Erythroblast (primary cell): ENCODE measurements around the gene EIF4G2.
"Not testable (repeated sequence)": the region's sequence is repeated elsewhere in the genome, so short reads cannot be mapped to it uniquely, and the experiment has no call there.

Experiments used
- DNase-seq, 2 experiments: peaks; one replicate each; lab custom pipeline; 2025; lab: John Stamatoyannopoulos, UW
- GATA1 ChIP-seq: IDR thresholded peaks from 2 replicates; pipeline ENCODE4 v1.6.1; 2011; ENCODE audit warnings: low read depth, mild to moderate bottlenecking, control low read depth, low read length, moderate library complexity
- POLR2A ChIP-seq: IDR thresholded peaks from 2 replicates; pipeline ENCODE4 v1.6.1; 2011; ENCODE audit warnings: mild to moderate bottlenecking, low read length

EIF4G2 gene

GRCh38 chr11:10829139-10829538, 20.4 kb upstream of the EIF4G2 start:
- no peak for DNase-seq
- TF ChIP-seq GATA1, result no peak
- TF ChIP-seq POLR2A, result no peak

GRCh38 chr11:10828402-10828801, 19.7 kb upstream of the EIF4G2 start:
- DNase-seq, result no peak
- TF ChIP-seq GATA1, result no peak
- TF ChIP-seq POLR2A, result no peak

DNA sequence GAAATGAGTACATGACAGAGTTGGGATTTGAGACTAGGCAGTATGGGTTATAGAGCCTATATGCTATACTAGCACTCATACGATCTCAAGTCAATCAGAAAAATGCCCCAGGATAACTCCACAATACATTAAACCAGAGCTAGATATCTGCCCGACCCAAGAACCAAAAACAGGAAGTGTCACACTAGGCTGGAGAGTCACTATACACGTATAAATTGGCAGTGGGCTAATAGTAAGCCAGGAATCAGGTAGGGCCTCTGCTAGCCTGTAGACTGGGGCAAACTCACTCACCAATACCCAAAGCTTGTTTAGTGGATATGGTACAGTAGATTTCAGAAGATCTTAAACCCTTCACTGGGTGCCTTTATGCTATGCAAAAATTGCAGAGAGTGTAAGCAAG, 16.2 kb upstream of the EIF4G2 start:
- TF ChIP-seq POLR2A (no peak), GATA1 (no peak)

GRCh38 chr11:10823152-10823579, 14.4 kb upstream of the EIF4G2 start:
- TF ChIP-seq POLR2A (no peak), GATA1 (no peak)
- DNase-seq, result peak; percentile 68 to 80

More for the DNA sequence above, 16.2 kb upstream of the EIF4G2 start:
- no peak for DNase-seq

GRCh38 chr11:10822491-10822890, 13.8 kb upstream of the EIF4G2 start:
- not testable (repeated sequence) for DNase-seq

- TF ChIP-seq GATA1, result no peak
- TF ChIP-seq POLR2A, result no peak
- no peak for DNase-seq
These were observed 9.9 kb upstream of the EIF4G2 start for GRCh38 chr11:10818594-10818993.

GRCh38 chr11:10813945-10814344, 5.2 kb upstream of the EIF4G2 start:
- no peak for DNase-seq
- TF ChIP-seq GATA1, result no peak
- no peak for TF ChIP-seq POLR2A

GRCh38 chr11:10809373-10810160, 841 bp upstream of the EIF4G2 start:
- DNase-seq, result peak; percentile 60 to 73
- TF ChIP-seq GATA1 (no peak), POLR2A (no peak)

GRCh38 chr11:10808235-10808552, 532 bp downstream of the EIF4G2 start:
- TF ChIP-seq GATA1 (no peak), POLR2A (no peak)
- no peak for DNase-seq

DNA sequence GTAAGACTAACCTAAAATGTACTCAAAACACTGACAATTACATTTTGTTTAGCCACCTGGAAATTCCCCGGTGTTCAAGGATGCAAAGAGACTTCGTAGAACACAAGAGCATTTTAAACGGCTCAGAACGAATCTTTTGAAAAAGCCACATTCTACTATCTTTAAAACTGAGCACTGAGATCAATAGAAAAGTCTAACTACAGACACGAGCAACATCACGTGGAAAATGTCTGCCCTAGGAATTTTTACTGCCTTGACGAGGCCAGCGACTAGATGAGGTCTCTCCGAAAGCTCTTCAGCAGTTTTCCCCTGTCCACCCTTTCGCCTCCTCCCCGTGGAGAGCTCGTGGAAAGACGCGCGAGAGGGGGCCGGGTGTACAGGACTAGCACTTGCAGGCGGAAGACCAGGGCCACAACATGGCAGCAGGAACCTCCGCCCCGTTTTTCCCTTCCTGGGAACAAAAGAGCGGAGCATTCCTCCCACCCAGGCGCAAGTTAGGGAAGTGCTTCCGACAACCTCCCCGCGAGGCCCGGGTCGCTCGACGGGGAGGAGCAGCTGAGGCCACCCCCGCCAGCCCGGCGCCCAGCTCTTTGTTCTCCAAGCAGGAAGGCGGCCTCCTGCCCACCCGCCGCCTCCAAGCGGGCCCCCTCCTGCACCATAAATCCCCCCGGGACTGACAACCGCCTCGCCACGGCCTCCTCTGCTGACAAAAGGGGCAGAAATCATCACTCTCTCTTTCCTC, 1.1 kb downstream of the EIF4G2 start:
- peak; percentile 67 to 85 for DNase-seq
- TF ChIP-seq POLR2A (no peak), GATA1 (no peak)

- no peak for DNase-seq
- TF ChIP-seq POLR2A (no peak), GATA1 (no peak)
These were observed 2.5 kb downstream of the EIF4G2 start for GRCh38 chr11:10806206-10806605.

- no peak for DNase-seq
- TF ChIP-seq POLR2A (no peak), GATA1 (no peak)
These were observed 3.0 kb downstream of the EIF4G2 start for GRCh38 chr11:10805741-10806140.

DNA sequence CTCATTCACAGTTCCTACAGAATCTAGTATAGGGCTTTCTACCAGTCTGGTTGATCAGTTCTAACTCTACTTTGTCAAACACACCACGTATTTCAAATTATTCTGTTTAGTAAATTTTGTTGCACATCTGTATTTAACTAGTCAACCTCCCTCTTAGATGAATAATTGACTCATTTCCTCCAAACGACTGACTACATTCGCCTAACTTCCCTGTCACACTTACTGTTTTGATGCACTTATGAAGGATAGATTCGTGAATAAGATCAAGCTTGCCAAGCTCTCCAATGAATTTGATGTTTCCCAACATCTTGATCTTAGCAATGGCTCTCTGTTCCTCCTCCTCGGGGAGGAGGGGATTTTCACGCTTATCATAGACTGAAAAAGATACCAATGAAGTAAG, 5.0 kb downstream of the EIF4G2 start:
- TF ChIP-seq POLR2A (no peak), GATA1 (no peak)
- DNase-seq, result no peak

DNA sequence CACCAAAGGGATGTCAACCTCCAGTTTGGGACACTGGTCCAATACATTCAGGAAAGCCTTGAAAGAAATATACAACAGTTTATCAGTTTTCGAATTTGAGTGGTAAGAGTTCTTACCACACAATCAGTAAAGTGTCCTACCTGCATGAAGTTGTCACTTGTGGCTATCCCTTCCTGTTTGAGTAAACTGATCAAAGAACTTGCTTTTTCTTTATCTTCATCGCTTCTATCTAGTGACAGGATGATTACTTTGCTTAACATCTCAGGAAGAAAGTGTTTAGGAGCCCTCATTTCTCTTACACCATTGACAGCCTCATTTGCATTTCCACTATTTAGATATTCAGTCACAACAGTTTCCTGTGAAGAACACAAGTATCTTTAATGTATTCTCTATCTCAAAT, 8.4 kb downstream of the EIF4G2 start:
- no peak for DNase-seq
- TF ChIP-seq POLR2A (no peak), GATA1 (no peak)
